Tibial nerve (tissue), 3 donors: ENCODE data around the gene HTR7.
"Not testable (repeated sequence)": the region's sequence is repeated elsewhere in the genome, so short reads cannot be mapped to it uniquely, and the experiment has no call there.

Experiments used
- POLR2A ChIP-seq, 2 donors: fragments of 450-650 bp; IDR thresholded peaks; one replicate each; pipeline ENCODE4 v1.6.1; 2017; ENCODE audit warnings: antibody characterized with exemption in 2 of 2, mild to moderate bottlenecking in 2 of 2, moderate library complexity in 2 of 2
- TF ChIP-seq, protein P1 (sequence below), 5 experiments: fragments of 200-600 bp in 3 of 5; fragments of 450-650 bp in 2 of 5; sonication (generic) in 3 of 5; IDR thresholded peaks; one replicate each; pipeline ENCODE4 v1.5.1; 2016 to 2019; ENCODE audit warnings: antibody characterized with exemption in 5 of 5, mild to moderate bottlenecking in 3 of 5, moderate library complexity in 2 of 5

DNA sequence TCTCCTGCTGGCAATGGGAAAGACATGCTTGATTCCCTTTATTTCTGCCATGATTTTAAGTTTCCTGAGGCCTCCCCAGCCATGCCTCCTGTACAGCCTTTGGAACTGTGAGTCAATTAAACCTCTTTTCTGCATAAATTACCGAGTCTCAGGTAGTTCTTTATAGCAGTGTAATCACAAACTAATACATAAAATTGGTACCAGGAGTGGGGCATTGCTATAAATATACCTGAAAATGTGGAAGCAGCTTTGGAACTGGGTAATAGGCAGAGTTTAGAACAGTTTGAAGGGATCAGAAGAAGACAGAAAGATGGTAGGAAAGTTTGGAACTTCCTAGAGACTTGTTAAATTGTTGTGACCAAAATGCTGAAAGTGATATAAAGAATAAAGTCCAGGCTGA lies 36.0 kb downstream of the HTR7 start:
- TF ChIP-seq, protein P1, sequence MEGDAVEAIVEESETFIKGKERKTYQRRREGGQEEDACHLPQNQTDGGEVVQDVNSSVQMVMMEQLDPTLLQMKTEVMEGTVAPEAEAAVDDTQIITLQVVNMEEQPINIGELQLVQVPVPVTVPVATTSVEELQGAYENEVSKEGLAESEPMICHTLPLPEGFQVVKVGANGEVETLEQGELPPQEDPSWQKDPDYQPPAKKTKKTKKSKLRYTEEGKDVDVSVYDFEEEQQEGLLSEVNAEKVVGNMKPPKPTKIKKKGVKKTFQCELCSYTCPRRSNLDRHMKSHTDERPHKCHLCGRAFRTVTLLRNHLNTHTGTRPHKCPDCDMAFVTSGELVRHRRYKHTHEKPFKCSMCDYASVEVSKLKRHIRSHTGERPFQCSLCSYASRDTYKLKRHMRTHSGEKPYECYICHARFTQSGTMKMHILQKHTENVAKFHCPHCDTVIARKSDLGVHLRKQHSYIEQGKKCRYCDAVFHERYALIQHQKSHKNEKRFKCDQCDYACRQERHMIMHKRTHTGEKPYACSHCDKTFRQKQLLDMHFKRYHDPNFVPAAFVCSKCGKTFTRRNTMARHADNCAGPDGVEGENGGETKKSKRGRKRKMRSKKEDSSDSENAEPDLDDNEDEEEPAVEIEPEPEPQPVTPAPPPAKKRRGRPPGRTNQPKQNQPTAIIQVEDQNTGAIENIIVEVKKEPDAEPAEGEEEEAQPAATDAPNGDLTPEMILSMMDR (IDR thresholded peaks at IDR 0.05) = not testable (repeated sequence)
- not testable (repeated sequence) for TF ChIP-seq POLR2A (IDR thresholded peaks at IDR 0.05)
